Thyroid gland (tissue), 4 donors: ENCODE measurements around the gene EXOG.

Experiments
- POLR2A ChIP-seq, 2 donors: fragments of 450-650 bp; IDR thresholded peaks; one replicate each; pipeline ENCODE4 v1.6.1; 2017; ENCODE audit warnings: antibody characterized with exemption in 2 of 2, mild to moderate bottlenecking in 2 of 2, moderate library complexity in 1 of 2
- TF ChIP-seq, protein P1 (sequence below), 6 experiments: fragments of 200-600 bp in 3 of 6; fragments of 450-650 bp in 3 of 6; sonication (generic) in 3 of 6; IDR thresholded peaks; one replicate each; pipeline ENCODE4 v1.5.1; 2016 to 2019; ENCODE audit warnings: antibody characterized with exemption in 6 of 6, mild to moderate bottlenecking in 2 of 6, inconsistent platforms in 1 of 6, moderate library complexity in 1 of 6

DNA sequence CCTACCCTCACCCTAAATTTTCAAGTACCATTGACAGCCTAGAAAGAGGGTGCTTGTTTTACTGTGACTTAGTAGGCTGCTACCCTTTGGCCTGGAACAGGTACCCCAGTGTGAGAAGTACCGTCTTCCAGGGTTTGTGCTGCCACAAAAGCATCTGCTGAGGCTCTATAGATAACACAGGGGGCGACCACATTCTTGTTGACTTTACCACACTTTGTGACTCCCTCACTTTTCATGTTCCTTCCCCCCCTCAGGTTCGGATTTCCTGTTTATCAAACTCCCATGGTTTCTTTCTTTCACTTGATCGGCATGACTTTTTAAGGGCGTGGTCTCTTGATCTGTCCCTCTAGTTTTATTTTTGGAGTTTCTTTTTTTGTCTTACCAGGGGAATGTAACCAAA, 23.5 kb downstream of the EXOG start:
- no peak for TF ChIP-seq POLR2A (IDR thresholded peaks at IDR 0.05)
- TF ChIP-seq, protein P1, sequence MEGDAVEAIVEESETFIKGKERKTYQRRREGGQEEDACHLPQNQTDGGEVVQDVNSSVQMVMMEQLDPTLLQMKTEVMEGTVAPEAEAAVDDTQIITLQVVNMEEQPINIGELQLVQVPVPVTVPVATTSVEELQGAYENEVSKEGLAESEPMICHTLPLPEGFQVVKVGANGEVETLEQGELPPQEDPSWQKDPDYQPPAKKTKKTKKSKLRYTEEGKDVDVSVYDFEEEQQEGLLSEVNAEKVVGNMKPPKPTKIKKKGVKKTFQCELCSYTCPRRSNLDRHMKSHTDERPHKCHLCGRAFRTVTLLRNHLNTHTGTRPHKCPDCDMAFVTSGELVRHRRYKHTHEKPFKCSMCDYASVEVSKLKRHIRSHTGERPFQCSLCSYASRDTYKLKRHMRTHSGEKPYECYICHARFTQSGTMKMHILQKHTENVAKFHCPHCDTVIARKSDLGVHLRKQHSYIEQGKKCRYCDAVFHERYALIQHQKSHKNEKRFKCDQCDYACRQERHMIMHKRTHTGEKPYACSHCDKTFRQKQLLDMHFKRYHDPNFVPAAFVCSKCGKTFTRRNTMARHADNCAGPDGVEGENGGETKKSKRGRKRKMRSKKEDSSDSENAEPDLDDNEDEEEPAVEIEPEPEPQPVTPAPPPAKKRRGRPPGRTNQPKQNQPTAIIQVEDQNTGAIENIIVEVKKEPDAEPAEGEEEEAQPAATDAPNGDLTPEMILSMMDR (IDR thresholded peaks at IDR 0.05), result no peak
